SU-DHL-6 (cell line): ENCODE data around the gene MYL12B.
"Not testable (repeated sequence)": the region's sequence is repeated elsewhere in the genome, so short reads cannot be mapped to it uniquely, and the experiment has no call there.

Source experiments
- H2AFZ ChIP-seq: fragments of 200-600 bp; sonication (generic); 2 replicates; pipeline ENCODE4 v1.6.1; 2014; ENCODE audit warnings: low read depth, mild to moderate bottlenecking, moderate library complexity, mixed read lengths, antibody characterized with exemption, low read length; ENCODE audit not compliant: severe bottlenecking
- H3F3A ChIP-seq: fragments of 200-600 bp; shearing (Covaris generic); 2 replicates; pipeline ENCODE4 v1.6.0; 2016; ENCODE audit warnings: antibody characterized with exemption, mild to moderate bottlenecking; ENCODE audit not compliant: insufficient read depth
- H3K27ac ChIP-seq: fragments of 200-600 bp; sonication (generic); 2 replicates; pipeline ENCODE4 v1.5.1; 2016; ENCODE audit warnings: low read depth, mild to moderate bottlenecking, low read length, moderate library complexity, mixed read lengths
- H3K27me3 ChIP-seq: fragments of 200-600 bp; sonication (generic), shearing (Covaris generic); 2 replicates; pipeline ENCODE4 v1.6.0; 2014; ENCODE audit warnings: mild to moderate bottlenecking, low read length
- H3K36me3 ChIP-seq: fragments of 200-600 bp; sonication (generic); 2 replicates; pipeline ENCODE4 v1.6.1; 2014; ENCODE audit warnings: mild to moderate bottlenecking, low read length, mixed read lengths
- H3K4me2 ChIP-seq: fragments of 300-600, 200-600 bp; shearing (Covaris generic), sonication (generic); 2 replicates; pipeline ENCODE4 v1.6.0; 2014; ENCODE audit warnings: low read length, low read depth, mild to moderate bottlenecking; ENCODE audit not compliant: poor library complexity, severe bottlenecking
- H3K4me3 ChIP-seq: fragments of 200-600 bp; sonication (generic); 2 replicates; pipeline ENCODE4 v1.5.1; 2014; ENCODE audit warnings: antibody characterized with exemption, low read length, mild to moderate bottlenecking, mixed read lengths; ENCODE audit not compliant: insufficient read depth, poor library complexity, severe bottlenecking
- H3K79me2 ChIP-seq: fragments of 200-600 bp; sonication (generic); 2 replicates; pipeline ENCODE4 v1.6.1; 2014; ENCODE audit warnings: mild to moderate bottlenecking, low read length, moderate library complexity; ENCODE audit not compliant: insufficient read depth
- H3K9ac ChIP-seq: fragments of 200-600 bp; sonication (generic); 2 replicates; pipeline ENCODE4 v1.7.0; 2014; ENCODE audit warnings: mild to moderate bottlenecking, low read length
- H3K9me2 ChIP-seq: fragments of 200-600 bp; sonication (generic); replicated peaks from 2 replicates; pipeline ENCODE4 v1.6.1; 2014; ENCODE audit warnings: low read length; ENCODE audit not compliant: insufficient read depth
- H3K9me3 ChIP-seq: fragments of 200-600 bp; sonication (generic); 2 replicates; pipeline ENCODE4 v1.6.1; 2014; ENCODE audit warnings: low read length, mixed read lengths; ENCODE audit not compliant: insufficient read depth
- H4K20me1 ChIP-seq: fragments of 200-600 bp; sonication (generic); 2 replicates; pipeline ENCODE4 v1.6.1; 2014; ENCODE audit warnings: low read depth, mild to moderate bottlenecking, antibody characterized with exemption, low read length, moderate library complexity, mixed read lengths
- CTCF ChIP-seq: fragments of 200-600 bp; sonication (generic); IDR thresholded peaks from one replicate; pipeline ENCODE4 v1.5.1; 2017; ENCODE audit warnings: antibody characterized with exemption, mild to moderate bottlenecking, low read length, moderate library complexity; ENCODE audit not compliant: insufficient read depth, poor library complexity, severe bottlenecking
- EZH2phosphoT487 ChIP-seq: fragments of 200-600 bp; sonication (generic), shearing (Covaris generic); conservative IDR thresholded peaks from 2 replicates; pipeline ENCODE4 v1.6.1; 2018; ENCODE audit warnings: mild to moderate bottlenecking, antibody characterized with exemption, low read length, moderate library complexity, mixed read lengths

Gene MYL12B

GRCh38 chr18:3218819-3219218 lies 43.1 kb upstream of the MYL12B start:
- Histone ChIP-seq H3K27ac (no peak overlapping the region), H3K9me2 (no peaks in the 10 kb centered on the region), H3K9ac (no peak overlapping the region), H3K9me3 (no peaks in the 10 kb centered on the region), H3K36me3 (no peaks in the 10 kb centered on the region), H2AFZ (no peak overlapping the region), H3K79me2 (no peaks in the 10 kb centered on the region), H4K20me1 (no peaks in the 10 kb centered on the region), H3F3A (no peaks in the 10 kb centered on the region), H3K4me3 (no peak overlapping the region), H3K4me2 (no peak overlapping the region), H3K27me3 (no peaks in the 10 kb centered on the region)
- TF ChIP-seq CTCF (no peak), EZH2phosphoT487 (no peak)

- no peaks in the 10 kb centered on the region for H3K9me3 ChIP-seq
- TF ChIP-seq CTCF: no peak
- no peak for TF ChIP-seq EZH2phosphoT487
- H3K4me2 ChIP-seq: no peak overlapping the region
- H3K27ac ChIP-seq: no peak overlapping the region
- no peaks in the 10 kb centered on the region for H3K36me3 ChIP-seq
- no peak overlapping the region for H2AFZ ChIP-seq
- no peaks in the 10 kb centered on the region for H4K20me1 ChIP-seq
- H3F3A ChIP-seq: no peaks in the 10 kb centered on the region
- no peaks in the 10 kb centered on the region for H3K9me2 ChIP-seq
- H3K4me3 ChIP-seq: no peak overlapping the region
- no peaks in the 10 kb centered on the region for H3K79me2 ChIP-seq
- no peak overlapping the region for H3K9ac ChIP-seq
- no peaks in the 10 kb centered on the region for H3K27me3 ChIP-seq
Measured at GRCh38 chr18:3219241-3219630, 42.7 kb upstream of the MYL12B start.

- Histone ChIP-seq H3K9me2 (no peaks in the 10 kb centered on the region), H2AFZ (no peak within 1 kb of the TSS), H3K4me2 (no peak within 1 kb of the TSS), H3K4me3 (no peak within 1 kb of the TSS), H3F3A (no peaks in the 10 kb centered on the region), H4K20me1 (no peaks in the 10 kb centered on the region), H3K9ac (no peak within 1 kb of the TSS), H3K27ac (no peak within 1 kb of the TSS), H3K27me3 (no peaks in the 10 kb centered on the region), H3K36me3 (no peaks in the 10 kb centered on the region), H3K9me3 (no peaks in the 10 kb centered on the region), H3K79me2 (no peaks in the 10 kb centered on the region)
- TF ChIP-seq EZH2phosphoT487 (no peak), CTCF (no peak)
Measured at GRCh38 chr18:3219631-3220335, 42.1 kb upstream of the MYL12B start, which contains the start of gene MYOM1. Gene MYOM1 (minus strand): TSS chr18:3219968. CDS start chr18:3215223, 4,745 bp downstream.

DNA sequence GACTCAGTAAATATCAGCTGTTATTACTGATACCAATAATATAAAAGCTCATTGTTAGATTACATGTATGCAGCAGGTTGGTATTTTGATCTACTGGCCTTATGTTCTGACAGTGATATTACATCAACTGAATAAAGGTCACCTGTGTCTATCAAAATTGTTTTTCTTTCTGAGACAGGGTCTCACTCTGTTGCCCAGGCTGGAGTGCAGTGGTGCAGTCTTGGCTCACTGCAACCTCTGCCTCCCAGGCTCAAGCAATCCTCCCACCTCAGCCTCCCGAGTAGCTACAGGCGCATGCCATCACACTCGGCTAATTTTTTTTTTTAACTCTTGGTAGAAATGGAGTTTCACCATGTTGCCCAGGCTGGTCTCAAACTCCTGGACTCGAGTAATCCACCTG lies 41.1 kb upstream of the MYL12B start:
- H4K20me1 ChIP-seq, H3K9ac ChIP-seq, H3K9me3 ChIP-seq, H2AFZ ChIP-seq, H3K9me2 ChIP-seq, H3K27me3 ChIP-seq, H3K4me3 ChIP-seq, H3K79me2 ChIP-seq, H3K36me3 ChIP-seq, H3F3A ChIP-seq, H3K27ac ChIP-seq, H3K4me2 ChIP-seq: not testable (repeated sequence)
